ENCODE measurements around the gene PACSIN3. TPM values are rescaled to one million over a fixed set of nuclear protein-coding genes. Genes with fewer than 3 reads are reported as not detected.

PACSIN3 gene
- total RNA-seq, 4 donors from 2014 or later: 28.1 to 80.3 (median 47.1) TPM

DNA sequence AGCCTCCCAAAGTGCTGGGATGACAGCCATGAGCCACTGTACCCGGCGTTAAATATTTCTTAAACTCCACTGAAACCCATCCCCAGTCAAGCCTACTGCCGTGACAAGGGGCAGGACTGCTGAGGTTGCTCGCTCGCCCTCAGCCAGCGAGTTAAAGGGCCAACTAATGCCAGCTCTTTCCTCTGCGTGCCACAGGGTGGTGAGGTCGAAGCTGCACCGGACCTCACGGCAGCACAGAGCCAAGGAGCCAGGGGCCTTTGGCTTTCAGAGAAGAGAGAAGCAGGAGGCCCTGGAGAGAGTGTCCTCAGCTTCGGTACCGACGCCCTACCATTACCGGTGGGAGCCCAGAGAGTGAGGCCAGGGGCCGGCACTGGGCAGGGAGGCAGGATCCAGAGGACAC, 22.3 kb downstream of the PACSIN3 start:
- TF ChIP-seq, protein P1, sequence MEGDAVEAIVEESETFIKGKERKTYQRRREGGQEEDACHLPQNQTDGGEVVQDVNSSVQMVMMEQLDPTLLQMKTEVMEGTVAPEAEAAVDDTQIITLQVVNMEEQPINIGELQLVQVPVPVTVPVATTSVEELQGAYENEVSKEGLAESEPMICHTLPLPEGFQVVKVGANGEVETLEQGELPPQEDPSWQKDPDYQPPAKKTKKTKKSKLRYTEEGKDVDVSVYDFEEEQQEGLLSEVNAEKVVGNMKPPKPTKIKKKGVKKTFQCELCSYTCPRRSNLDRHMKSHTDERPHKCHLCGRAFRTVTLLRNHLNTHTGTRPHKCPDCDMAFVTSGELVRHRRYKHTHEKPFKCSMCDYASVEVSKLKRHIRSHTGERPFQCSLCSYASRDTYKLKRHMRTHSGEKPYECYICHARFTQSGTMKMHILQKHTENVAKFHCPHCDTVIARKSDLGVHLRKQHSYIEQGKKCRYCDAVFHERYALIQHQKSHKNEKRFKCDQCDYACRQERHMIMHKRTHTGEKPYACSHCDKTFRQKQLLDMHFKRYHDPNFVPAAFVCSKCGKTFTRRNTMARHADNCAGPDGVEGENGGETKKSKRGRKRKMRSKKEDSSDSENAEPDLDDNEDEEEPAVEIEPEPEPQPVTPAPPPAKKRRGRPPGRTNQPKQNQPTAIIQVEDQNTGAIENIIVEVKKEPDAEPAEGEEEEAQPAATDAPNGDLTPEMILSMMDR (IDR thresholded peaks at IDR 0.05): no peak
- TF ChIP-seq POLR2A (IDR thresholded peaks at IDR 0.05): no peak
- DNase-seq: no peak
- no peaks in the 10 kb centered on the region for H3K36me3 ChIP-seq

DNA sequence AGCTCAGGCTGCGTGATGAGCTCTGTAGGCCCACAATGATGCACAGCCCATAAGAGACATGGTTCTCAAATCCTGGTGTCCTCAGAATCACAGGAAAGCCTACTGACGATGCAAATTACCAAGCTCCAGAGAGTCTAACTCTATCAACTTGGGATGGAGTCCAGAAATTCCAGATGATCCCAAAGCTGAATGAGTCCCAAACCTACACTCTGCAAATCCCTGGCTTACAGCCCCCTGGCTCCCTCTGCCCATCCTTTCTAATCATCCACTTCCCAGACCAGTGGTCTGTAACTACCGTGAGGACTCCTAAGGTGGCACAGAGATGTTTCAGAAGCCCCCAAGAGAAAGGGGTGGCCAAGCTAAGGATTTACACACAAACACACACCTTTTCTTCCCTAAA, 23.0 kb downstream of the PACSIN3 start:
- H3K9me3 ChIP-seq: no peaks in the 10 kb centered on the region
- no peak for DNase-seq
- no peaks in the 10 kb centered on the region for H3K4me1 ChIP-seq
- no peak overlapping the region for H3K4me3 ChIP-seq
- no peaks in the 10 kb centered on the region for H3K27me3 ChIP-seq
- TF ChIP-seq, protein P1 (IDR thresholded peaks at IDR 0.05): no peak
- no peak for TF ChIP-seq POLR2A (IDR thresholded peaks at IDR 0.05)
- no peaks in the 10 kb centered on the region for H3K36me3 ChIP-seq
- intact Hi-C loops (cut with DNase I; ENCODE audit: low total_unique reads): loop anchor here (5.0 to 10.0 kb wide), 2 partner anchors 182 to 276 kb away; no protein-coding TSS in a partner anchor
- no peak overlapping the region for H3K27ac ChIP-seq

More for the DNA sequence above, 22.3 kb downstream of the PACSIN3 start:
- Histone ChIP-seq H3K27ac (no peak overlapping the region), H3K4me1 (no peaks in the 10 kb centered on the region), H3K4me3 (no peak overlapping the region), H3K27me3 (no peaks in the 10 kb centered on the region), H3K9me3 (no peaks in the 10 kb centered on the region)
- intact Hi-C loops (cut with DNase I; ENCODE audit: low total_unique reads): loop anchor here (5.0 to 10.0 kb wide), 2 partner anchors 181 to 277 kb away; no protein-coding TSS in a partner anchor

DNA sequence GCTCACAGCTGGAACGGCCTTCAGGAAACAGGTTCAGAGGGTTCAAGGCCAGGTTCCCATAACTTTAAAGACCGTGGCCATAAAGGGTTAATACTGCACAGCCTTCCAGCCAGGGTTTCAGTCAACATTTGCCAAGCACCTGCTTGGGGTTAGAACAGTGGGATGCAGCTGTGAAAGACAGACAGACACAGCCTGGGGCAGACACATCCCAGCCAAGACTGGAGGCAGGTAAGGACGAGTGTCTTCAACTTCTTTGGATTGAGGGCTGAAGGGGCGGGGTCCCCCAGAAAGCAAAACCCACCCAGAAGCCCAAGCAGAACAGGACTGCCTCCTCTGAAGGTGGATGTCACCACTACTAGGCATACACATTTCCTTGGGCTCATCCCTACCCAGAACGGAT, 23.8 kb downstream of the PACSIN3 start:
- no peak overlapping the region for H3K4me3 ChIP-seq
- peak overlapping the region; percentile 3 to 37 for H3K27ac ChIP-seq
- intact Hi-C loops (cut with DNase I; ENCODE audit: low total_unique reads): loop anchor here (5.0 to 10.0 kb wide), 2 partner anchors 182 to 275 kb away; no protein-coding TSS in a partner anchor
- TF ChIP-seq, protein P1 (IDR thresholded peaks at IDR 0.05): no peak
- TF ChIP-seq POLR2A (IDR thresholded peaks at IDR 0.05): no peak
- no peak for DNase-seq
- no peaks in the 10 kb centered on the region for H3K36me3 ChIP-seq
- H3K27me3 ChIP-seq: no peaks in the 10 kb centered on the region
- no peaks in the 10 kb centered on the region for H3K4me1 ChIP-seq
- H3K9me3 ChIP-seq: no peaks in the 10 kb centered on the region

DNA sequence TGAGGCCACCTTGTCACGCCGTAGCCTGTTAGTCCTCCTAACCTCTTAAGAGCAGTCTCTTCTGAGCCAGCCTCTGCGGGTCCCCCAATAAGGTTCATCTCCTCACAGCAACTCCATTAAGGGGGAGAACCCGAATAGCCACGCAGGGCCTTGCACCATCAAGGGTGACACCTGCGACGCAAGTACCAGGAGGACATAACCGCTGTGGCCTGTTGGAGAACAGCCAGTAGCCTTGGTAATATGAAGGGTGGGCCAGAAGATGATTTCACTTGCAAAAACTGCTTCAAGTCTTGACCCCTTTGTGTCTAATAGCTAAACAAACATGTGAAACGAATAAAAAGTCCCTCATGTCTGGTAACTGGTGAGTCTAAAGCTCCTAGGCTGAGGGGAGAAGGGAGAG, 24.3 kb downstream of the PACSIN3 start:
- TF ChIP-seq POLR2A (IDR thresholded peaks at IDR 0.05): no peak
- TF ChIP-seq, protein P1 (IDR thresholded peaks at IDR 0.05): no peak
- DNase-seq: no peak
- Histone ChIP-seq H3K4me1 (no peaks in the 10 kb centered on the region), H3K27me3 (no peaks in the 10 kb centered on the region), H3K27ac (peak overlapping the region in 1 of 2 donors; percentile 3), H3K4me3 (no peak overlapping the region), H3K9me3 (no peaks in the 10 kb centered on the region), H3K36me3 (no peaks in the 10 kb centered on the region)
- intact Hi-C loops (cut with DNase I; ENCODE audit: low total_unique reads): loop anchor here (5.0 to 10.0 kb wide), 2 partner anchors 183 to 275 kb away; no protein-coding TSS in a partner anchor

DNA sequence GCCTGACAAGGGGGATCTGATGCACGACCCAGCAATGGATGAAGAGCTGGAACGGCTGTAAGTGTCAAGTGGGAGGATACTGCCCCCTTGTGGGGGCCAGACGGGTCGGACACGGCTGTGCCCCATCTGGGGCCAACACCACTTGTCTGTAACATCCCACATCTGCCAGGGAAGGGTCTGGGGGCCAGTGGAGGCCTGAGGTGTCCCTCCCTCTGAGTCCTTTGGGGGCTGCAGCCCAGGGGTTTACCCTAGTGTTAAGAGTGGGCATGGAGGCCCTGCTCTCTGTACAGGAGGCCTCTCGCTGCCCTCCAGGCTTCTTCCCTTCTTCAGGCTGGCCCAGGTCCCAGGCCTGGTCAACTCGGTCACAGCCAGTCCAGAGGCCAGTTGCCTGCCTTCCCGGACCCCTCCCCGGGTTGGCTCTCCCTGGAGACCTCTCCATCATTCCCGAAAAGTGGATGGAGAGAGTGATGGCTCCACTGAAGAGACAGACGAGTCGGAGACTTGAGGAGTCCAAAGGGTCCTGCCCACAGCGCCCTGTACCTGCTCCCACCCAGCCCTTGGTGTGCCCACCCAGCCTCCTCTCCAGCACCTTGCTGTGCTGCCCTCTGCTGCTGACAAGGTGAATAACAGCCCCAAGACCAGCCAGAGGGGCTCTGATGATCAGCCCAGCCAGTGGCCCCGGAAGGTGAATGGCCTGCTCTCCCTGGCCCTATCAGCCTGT, 24.9 kb downstream of the PACSIN3 start:
- Histone ChIP-seq H3K4me3 (no peak overlapping the region), H3K27ac (peak overlapping the region in 1 of 2 donors; percentile 3), H3K9me3 (no peaks in the 10 kb centered on the region), H3K27me3 (no peaks in the 10 kb centered on the region), H3K36me3 (no peaks in the 10 kb centered on the region), H3K4me1 (no peaks in the 10 kb centered on the region)
- TF ChIP-seq POLR2A (IDR thresholded peaks at IDR 0.05): no peak
- TF ChIP-seq, protein P1 (IDR thresholded peaks at IDR 0.05): peak; percentile 34 to 68 (median 48)
- intact Hi-C loops (cut with DNase I; ENCODE audit: low total_unique reads): loop anchor here (5.0 to 10.0 kb wide), 2 partner anchors 184 to 274 kb away; no protein-coding TSS in a partner anchor
- peak; percentile 53 to 62 for DNase-seq

All from uterus (tissue), 4 donors.